Gastroesophageal sphincter (tissue), 4 donors: ENCODE measurements around the gene POLR3F. TPM values are rescaled to one million over a fixed set of nuclear protein-coding genes. Genes with fewer than 3 reads are reported as not detected.

Experiments
- ATAC-seq: fragments of 150-250 bp; one replicate; pipeline ENCODE4 v1.9.1; 2016; ENCODE audit warnings: mild to moderate bottlenecking, moderate library complexity
- H3K27ac ChIP-seq, 4 donors: fragments of 200-600 bp; sonication (generic) in 3 of 4; 1 replicate in 3 of 4; 2 replicates in 1 of 4; pipeline ENCODE4 v1.5.1; 2016 to 2019
- H3K27me3 ChIP-seq: fragments of 200-600 bp; sonication (generic); one replicate; pipeline ENCODE4 v1.5.1; 2019
- H3K36me3 ChIP-seq, 2 donors: fragments of 200-600 bp; sonication (generic); one replicate each; pipeline ENCODE4 v1.5.1; 2019; ENCODE audit warnings: control low read depth in 1 of 2
- H3K4me1 ChIP-seq, 3 donors: fragments of 200-600 bp; sonication (generic); 1 replicate in 2 of 3; 2 replicates in 1 of 3; pipeline ENCODE4 v1.5.1; 2016 to 2019; ENCODE audit warnings: control low read depth in 2 of 3
- H3K4me3 ChIP-seq, 2 donors: fragments of 200-600 bp; sonication (generic); one replicate each; pipeline ENCODE4 v1.5.1; 2019; ENCODE audit warnings: mild to moderate bottlenecking in 1 of 2, moderate library complexity in 1 of 2
- H3K9me3 ChIP-seq, 3 donors: fragments of 200-600 bp; sonication (generic); one replicate each; pipeline ENCODE4 v1.5.1; 2017 to 2019; ENCODE audit warnings: control low read depth in 2 of 3
- CTCF ChIP-seq, 4 experiments: fragments of 200-600 bp in 2 of 4; fragments of 450-650 bp in 2 of 4; sonication (generic) in 1 of 4; IDR thresholded peaks; one replicate each; pipeline ENCODE4 v1.5.1; 2017 to 2019; ENCODE audit warnings: antibody characterized with exemption in 4 of 4, mild to moderate bottlenecking in 2 of 4, moderate library complexity in 2 of 4
- EP300 ChIP-seq: sonication (generic); formaldehyde crosslinking; IDR thresholded peaks from one replicate; pipeline ENCODE4 v1.6.1; 2017; ENCODE audit warnings: antibody characterized with exemption, mild to moderate bottlenecking
- POLR2A ChIP-seq, 2 donors: fragments of 450-650 bp; IDR thresholded peaks; one replicate each; pipeline ENCODE4 v1.6.1; 2017; ENCODE audit warnings: antibody characterized with exemption in 2 of 2, mild to moderate bottlenecking in 2 of 2, moderate library complexity in 1 of 2
- POLR2AphosphoS5 ChIP-seq: sonication (generic); formaldehyde crosslinking; IDR thresholded peaks from one replicate; pipeline ENCODE4 v1.6.1; 2017; ENCODE audit warnings: antibody characterized with exemption
- WGBS, 2 donors: methylation state at CpG; one replicate each; pipeline ENCODE4 v1.1.5; 2018; ENCODE audit warnings: low coverage in 1 of 2; 5-methylcytosine and 5-hydroxymethylcytosine counted together
- total RNA-seq, 4 donors: library from RNA; depleted of rRNA; stranded (reverse); fragments of >200 nt; gene quantifications; one replicate each; pipeline ENCODE4 v1.1.0, GENCODE V29; 2016

Gene POLR3F
- total RNA-seq, 4 donors from 2014 or later = 8.7 to 16.4 (median 13.1) TPM

GRCh38 chr20:18456600-18456999, 10.6 kb upstream of the POLR3F start:
- WGBS, 2 donors = 87 to 92% methylated on average over 3 of the region's 3 CpGs

DNA sequence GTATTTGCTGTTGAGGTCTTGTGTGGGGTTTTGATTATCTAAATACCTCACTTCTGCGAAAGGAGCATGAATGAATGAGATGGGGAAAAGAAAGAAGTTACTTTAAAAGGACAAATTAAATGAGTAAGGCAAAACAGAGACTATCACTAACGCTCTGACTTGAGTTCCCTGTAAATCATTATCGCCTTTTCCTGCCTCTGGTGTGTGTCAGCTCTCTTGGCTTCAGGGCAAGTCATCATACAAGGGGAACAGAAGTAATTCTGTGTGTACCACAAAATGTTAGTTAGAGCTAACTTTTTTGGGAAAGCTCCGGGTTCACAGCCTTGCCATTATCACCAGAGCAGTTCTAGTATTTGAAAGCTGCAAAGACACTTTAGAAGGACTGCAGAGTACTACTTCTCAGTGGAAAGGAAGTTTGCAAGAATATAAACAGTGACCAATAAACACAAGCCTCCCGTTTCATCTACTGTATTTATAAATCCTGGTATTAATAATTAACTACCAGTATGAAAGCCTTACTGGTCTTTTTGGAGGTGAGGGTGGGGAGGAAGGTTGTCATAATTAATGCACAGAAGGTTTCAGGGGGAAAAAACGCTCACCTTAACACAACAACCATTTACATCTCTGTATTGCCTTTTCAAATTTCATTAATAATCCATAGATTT, 1.5 kb upstream of the POLR3F start:
- no peak for ATAC-seq
- 35 to 41% methylated on average over 5 to 6 of the region's 6 CpGs for WGBS, 2 donors

More at GRCh38 chr20:18456600-18456999, 10.6 kb upstream of the POLR3F start:
- Histone ChIP-seq H3K36me3 (peaks cover 0 to 16% of the 10 kb centered on the region in 2 donors), H3K9me3 (peaks cover 0 to 8% (median 0%) of the 10 kb centered on the region in 3 donors), H3K4me3 (no peak overlapping the region), H3K4me1 (no peaks in the 10 kb centered on the region), H3K27me3 (no peaks in the 10 kb centered on the region), H3K27ac (no peak overlapping the region)
- TF ChIP-seq POLR2AphosphoS5 (no peak), CTCF (IDR thresholded peaks at IDR 0.05) (no peak)
- ATAC-seq = no peak

GRCh38 chr20:18466574-18466893, 656 bp upstream of the POLR3F start:
- Histone ChIP-seq H3K27ac (peak overlapping the region in 3 of 4 donors; percentile 79 to 84 (median 84)), H3K4me3 (peak overlapping the region; percentile 51 to 71), H3K4me1 (peaks cover 0 to 28% (median 10%) of the 10 kb centered on the region in 3 donors), H3K36me3 (peaks cover 0 to 25% of the 10 kb centered on the region in 2 donors), H3K27me3 (no peaks in the 10 kb centered on the region), H3K9me3 (no peaks in the 10 kb centered on the region)
- TF ChIP-seq CTCF (IDR thresholded peaks at IDR 0.05) (no peak), POLR2A (IDR thresholded peaks at IDR 0.05) (no peak), EP300 (no peak), POLR2AphosphoS5 (no peak)
- WGBS, 2 donors = 1 to 3% methylated on average over 10 to 14 of the region's 15 CpGs
- peak; percentile 63 for ATAC-seq

More for the DNA sequence above, 1.5 kb upstream of the POLR3F start:
- H3K4me3 ChIP-seq = no peak overlapping the region
- H3K27me3 ChIP-seq = no peaks in the 10 kb centered on the region
- H3K4me1 ChIP-seq = peaks cover 0 to 28% (median 10%) of the 10 kb centered on the region in 3 donors
- TF ChIP-seq POLR2AphosphoS5 = no peak
- H3K36me3 ChIP-seq = peaks cover 0 to 16% of the 10 kb centered on the region in 2 donors
- H3K27ac ChIP-seq = no peak overlapping the region
- no peaks in the 10 kb centered on the region for H3K9me3 ChIP-seq

DNA sequence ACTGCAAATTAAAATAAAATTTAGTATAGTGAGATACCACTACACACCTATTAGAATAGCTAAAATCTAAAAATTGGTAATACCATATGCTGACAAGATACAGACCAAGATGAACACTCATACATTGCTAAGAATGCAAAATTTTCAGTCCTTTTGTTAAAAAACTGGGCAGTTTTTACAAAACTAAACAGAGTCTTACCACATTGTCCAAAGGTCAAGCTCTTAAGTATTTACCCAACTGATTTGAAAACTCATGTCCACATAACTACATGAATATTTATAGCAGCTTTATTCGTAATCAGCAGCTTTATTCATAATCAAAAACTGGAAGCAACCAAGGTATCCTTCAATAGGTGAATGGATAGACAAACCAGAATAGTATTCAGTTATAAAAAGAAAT, 10.0 kb downstream of the POLR3F start:
- no peaks in the 10 kb centered on the region for H3K9me3 ChIP-seq
- TF ChIP-seq POLR2AphosphoS5 (no peak), EP300 (no peak), CTCF (IDR thresholded peaks at IDR 0.05) (no peak), POLR2A (IDR thresholded peaks at IDR 0.05) (no peak)
- no peak overlapping the region for H3K27ac ChIP-seq
- no peak overlapping the region for H3K4me3 ChIP-seq
- ATAC-seq = no peak
- no peaks in the 10 kb centered on the region for H3K27me3 ChIP-seq
- WGBS, 2 donors = 83 to 100% methylated on average over 1 of the region's 1 CpG
- H3K36me3 ChIP-seq = peaks cover 6 to 97% of the 10 kb centered on the region in 2 donors
- H3K4me1 ChIP-seq = no peaks in the 10 kb centered on the region

- peaks cover 6 to 100% of the 10 kb centered on the region in 2 donors for H3K36me3 ChIP-seq
- TF ChIP-seq POLR2AphosphoS5 = no peak
- no peak for TF ChIP-seq EP300
- no peak for TF ChIP-seq POLR2A (IDR thresholded peaks at IDR 0.05)
- TF ChIP-seq CTCF (IDR thresholded peaks at IDR 0.05) = no peak
- H3K4me3 ChIP-seq = no peak overlapping the region
- no peak for ATAC-seq
- H3K27me3 ChIP-seq = no peaks in the 10 kb centered on the region
- 92 to 100% methylated on average over 1 of the region's 1 CpG for WGBS, 2 donors
- no peaks in the 10 kb centered on the region for H3K4me1 ChIP-seq
- H3K27ac ChIP-seq = no peak overlapping the region
- no peaks in the 10 kb centered on the region for H3K9me3 ChIP-seq
Measured at GRCh38 chr20:18477821-18478220, 10.6 kb downstream of the POLR3F start.
